Stimulated activated naive B cell treated with anti-CD40 and anti-IgM and Interleukin-4, amounts not matched to agents 10 μg/mL and 1 μg/mL and 100 μg/mL, for 72 hours (primary cell): ENCODE measurements around the gene EXD3.
A peak's percentile ranks its signal among the peaks of the same experiment; 100 is the strongest.
"Not testable (repeated sequence)": the region's sequence is repeated elsewhere in the genome, so short reads cannot be mapped to it uniquely, and the experiment has no call there.

Experiments used
- ATAC-seq, 2 donors: fragments of 150-1000 bp; cut with Tn5 transposase; replicated peaks; 2 replicates each; pipeline ENCODE4 v1.10.0; 2021; ENCODE audit warnings: moderate library complexity in 1 of 2
- DNase-seq: peaks from one replicate; pipeline ENCODE4 v3.0.0; 2021
- H3K27ac Mint-ChIP-seq: one replicate; pipeline ENCODE4 v1.8.0; 2022; ENCODE audit warnings: mild to moderate bottlenecking, mixed read lengths
- H3K27me3 Mint-ChIP-seq, 2 donors: one replicate each; pipeline ENCODE4 v1.8.0; 2022; ENCODE audit warnings: mixed read lengths in 2 of 2
- H3K36me3 Mint-ChIP-seq, 2 donors: one replicate each; pipeline ENCODE4 v1.8.0; 2022; ENCODE audit warnings: mixed read lengths in 2 of 2, mild to moderate bottlenecking in 1 of 2
- H3K4me1 Mint-ChIP-seq, 2 donors: one replicate each; pipeline ENCODE4 v1.8.0; 2022; ENCODE audit warnings: mixed read lengths in 2 of 2, mild to moderate bottlenecking in 1 of 2
- H3K4me3 Mint-ChIP-seq, 2 donors: one replicate each; pipeline ENCODE4 v1.8.0; 2022; ENCODE audit warnings: mild to moderate bottlenecking in 2 of 2, mixed read lengths in 2 of 2, moderate library complexity in 1 of 2
- H3K9me3 Mint-ChIP-seq, 2 donors: one replicate each; pipeline ENCODE4 v1.8.0; 2022; ENCODE audit warnings: mixed read lengths in 2 of 2, mild to moderate bottlenecking in 1 of 2

EXD3 gene

DNA sequence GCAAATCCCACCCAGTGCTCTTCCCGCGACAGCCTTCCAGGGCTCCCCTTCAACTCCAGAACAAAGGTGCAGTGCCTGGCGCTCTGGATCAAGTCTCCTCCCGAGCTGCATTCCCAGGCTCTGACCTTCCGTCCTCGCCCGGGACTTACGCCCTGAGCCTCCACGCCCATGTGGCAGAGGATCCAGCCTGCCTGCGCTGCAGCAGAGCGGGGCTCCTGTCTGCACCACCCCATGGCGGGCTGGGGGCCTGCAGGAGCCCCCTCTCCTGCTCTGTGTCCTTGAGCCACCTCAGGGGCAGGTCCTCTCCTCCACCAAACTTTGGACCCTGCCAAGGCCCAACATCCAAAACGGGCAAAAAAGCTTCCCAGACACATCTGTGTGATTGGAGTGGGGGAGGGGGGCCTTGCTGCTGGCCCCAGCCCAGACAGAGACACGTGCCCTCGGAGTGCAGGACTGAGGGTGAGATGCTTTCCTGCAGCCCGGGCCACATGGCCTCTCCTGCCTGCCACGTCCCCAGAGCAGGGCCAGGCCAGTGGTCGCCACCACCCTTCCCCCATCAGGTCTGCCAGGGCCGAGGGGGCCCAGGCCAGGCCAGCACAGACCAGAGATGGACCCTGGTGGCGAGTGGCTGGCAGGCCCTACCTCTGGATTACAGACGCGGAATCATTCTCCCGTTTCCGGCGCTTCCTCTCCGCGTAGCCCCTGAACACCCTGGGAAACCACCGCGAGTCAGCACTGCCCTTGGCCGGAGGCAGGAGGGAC is 31.8 kb upstream of the EXD3 start:
- H3K9me3 Mint-ChIP-seq, result no peaks in the 10 kb centered on the region
- H3K27ac Mint-ChIP-seq, result peak overlapping the region; percentile 81
- DNase-seq, result no peak
- H3K27me3 Mint-ChIP-seq, result no peaks in the 10 kb centered on the region
- H3K4me3 Mint-ChIP-seq, result peak overlapping the region; percentile 79 to 81
- peaks cover 17 to 31% of the 10 kb centered on the region in 2 donors for H3K36me3 Mint-ChIP-seq
- no peak for ATAC-seq
- peaks cover 26 to 63% of the 10 kb centered on the region in 2 donors for H3K4me1 Mint-ChIP-seq

DNA sequence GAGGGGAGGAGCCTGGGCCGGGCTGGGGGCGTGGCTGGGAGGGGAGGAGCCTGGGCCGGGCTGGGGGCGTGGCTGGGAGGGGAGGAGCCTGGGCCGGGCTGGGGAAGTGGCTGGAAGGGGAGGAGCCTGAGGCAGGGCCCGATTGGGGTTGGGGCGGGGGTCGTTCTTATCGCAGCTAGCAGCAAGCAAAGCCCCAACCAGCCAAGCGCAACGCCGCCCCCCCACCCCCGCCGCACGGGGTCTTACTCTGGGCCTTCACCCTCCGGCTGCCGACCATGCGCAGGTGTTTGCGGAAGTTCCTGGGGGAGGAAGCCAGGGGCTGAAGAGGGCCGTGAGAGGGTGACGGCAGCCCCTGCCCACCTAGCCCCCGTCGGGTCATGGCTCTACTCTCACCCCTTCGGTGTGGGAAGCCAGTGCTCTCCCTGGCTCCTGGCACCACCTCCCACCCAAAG is 31.2 kb upstream of the EXD3 start:
- no peaks in the 10 kb centered on the region for H3K9me3 Mint-ChIP-seq
- H3K4me1 Mint-ChIP-seq, result peaks cover 25 to 62% of the 10 kb centered on the region in 2 donors
- DNase-seq, result no peak

DNA sequence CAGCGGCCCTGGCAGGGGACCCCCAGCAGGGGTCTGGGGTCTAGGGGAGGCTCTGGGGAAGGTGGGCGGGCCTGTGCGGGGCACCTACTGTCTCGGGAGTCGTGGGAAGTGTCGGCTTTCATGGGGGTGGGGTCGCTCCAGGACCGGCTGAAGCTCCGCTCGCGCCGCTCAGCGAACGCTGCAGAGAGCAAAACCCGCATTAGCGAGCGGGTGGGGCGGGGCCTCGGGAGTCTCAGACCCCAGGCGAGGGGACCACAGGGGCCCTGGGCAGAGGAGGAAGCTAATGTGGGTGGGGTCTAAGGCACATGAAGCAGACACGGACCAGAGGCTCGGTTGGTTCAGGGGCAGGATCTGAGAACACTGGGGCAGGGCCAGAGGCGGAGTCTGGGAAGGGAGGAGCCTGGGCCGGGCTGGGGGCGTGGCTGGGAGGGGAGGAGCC is 30.7 kb upstream of the EXD3 start:
- peak overlapping the region; percentile 50 to 75 for H3K4me3 Mint-ChIP-seq

More for the DNA sequence above, 31.2 kb upstream of the EXD3 start:
- peak; percentile 29 to 49 for ATAC-seq
- H3K4me3 Mint-ChIP-seq, result peak overlapping the region; percentile 79 to 81
- H3K36me3 Mint-ChIP-seq, result peaks cover 22 to 36% of the 10 kb centered on the region in 2 donors
- no peaks in the 10 kb centered on the region for H3K27me3 Mint-ChIP-seq
- H3K27ac Mint-ChIP-seq, result peak overlapping the region; percentile 79

DNA sequence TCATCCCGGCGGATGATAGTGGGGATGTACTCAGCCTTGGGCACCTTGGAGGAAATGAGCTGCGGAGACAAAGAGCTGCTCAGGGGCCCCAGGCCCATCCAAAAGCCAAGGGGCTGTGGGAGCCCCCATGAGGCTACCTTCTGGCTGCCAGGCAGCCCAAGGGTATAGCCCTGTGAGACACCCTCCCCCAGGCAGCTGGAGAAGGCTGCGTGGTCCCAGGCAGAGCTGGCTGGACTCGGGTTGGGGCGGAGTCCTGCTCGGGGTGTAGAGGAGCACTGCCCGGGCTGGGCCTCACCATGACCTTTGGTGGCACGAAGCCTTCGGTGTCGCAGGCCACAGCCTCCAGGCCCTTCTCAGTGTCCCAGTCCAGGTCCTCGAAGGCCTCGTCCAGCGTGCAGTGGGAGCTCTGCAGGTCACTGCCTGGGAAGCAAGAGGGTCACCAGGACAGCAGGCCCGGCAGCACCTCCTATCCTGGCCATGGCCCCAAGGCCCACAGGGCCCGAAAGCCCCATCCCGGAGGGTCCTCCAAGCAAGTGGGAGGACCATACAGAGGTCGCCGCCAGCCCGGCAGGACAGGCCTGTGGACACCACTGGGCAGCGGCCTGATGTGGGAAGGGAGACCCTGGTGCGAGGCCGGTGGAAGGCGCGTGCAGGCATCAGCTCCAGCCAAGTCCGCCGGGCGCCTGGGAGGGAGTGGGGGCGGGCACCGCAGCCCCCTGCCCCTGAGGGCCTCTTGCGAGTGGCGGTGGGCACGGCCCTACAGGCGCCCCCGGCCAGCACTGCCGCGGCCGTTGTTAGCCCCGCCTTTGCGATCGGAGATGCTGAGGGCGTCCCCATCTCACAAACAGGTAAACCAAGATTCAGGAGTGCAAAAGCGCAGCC is 30.0 kb upstream of the EXD3 start:
- Mint-ChIP-seq H3K27ac (no peak overlapping the region), H3K27me3 (no peaks in the 10 kb centered on the region), H3K4me1 (peaks cover 25 to 62% of the 10 kb centered on the region in 2 donors), H3K9me3 (no peaks in the 10 kb centered on the region), H3K36me3 (peaks cover 25 to 45% of the 10 kb centered on the region in 2 donors), H3K4me3 (peak overlapping the region in 1 of 2 donors; percentile 75)
- ATAC-seq (no peak), DNase-seq (no peak)

More for the DNA sequence above, 30.7 kb upstream of the EXD3 start:
- Mint-ChIP-seq H3K36me3 (peaks cover 25 to 41% of the 10 kb centered on the region in 2 donors), H3K27ac (no peak overlapping the region), H3K4me1 (peaks cover 25 to 62% of the 10 kb centered on the region in 2 donors), H3K9me3 (no peaks in the 10 kb centered on the region), H3K27me3 (no peaks in the 10 kb centered on the region)
- ATAC-seq (peak; percentile 74 to 81), DNase-seq (peak; percentile 51)

DNA sequence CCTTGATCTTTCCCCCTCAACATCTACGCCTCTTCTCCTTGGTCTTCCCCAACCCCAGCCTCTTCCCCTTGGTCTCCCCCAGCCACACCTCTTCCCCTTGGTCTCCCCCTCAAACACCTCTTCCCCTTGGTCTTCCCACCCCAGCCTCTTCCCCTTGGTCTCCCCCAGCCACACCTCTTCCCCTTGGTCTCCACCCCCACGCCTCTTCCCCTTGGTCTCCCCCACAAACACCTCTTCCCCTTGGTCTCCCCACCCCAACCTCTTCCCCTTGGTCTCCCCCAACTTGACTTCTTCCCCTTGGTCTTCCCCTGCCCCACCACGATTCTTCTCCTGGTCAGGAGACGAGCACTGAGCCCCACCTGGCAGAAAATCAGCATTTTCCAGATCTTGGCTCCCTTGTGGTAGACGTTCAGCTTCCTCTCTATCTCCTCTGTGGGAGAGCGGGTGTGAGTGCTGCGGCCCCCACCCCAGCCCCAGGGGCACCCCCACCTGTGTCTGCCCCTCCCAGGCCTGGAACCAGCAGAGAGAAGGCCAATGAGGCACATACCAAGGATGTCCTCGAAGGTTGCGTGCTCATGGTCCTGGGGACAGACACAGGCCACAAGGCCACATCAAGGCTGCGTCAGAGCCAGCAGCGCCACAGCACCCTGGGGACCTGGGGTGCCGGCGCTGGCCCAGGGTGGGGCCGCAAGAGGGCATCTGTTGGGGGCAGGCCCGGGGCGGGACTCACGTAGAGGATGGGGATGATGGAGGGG is 29.2 kb upstream of the EXD3 start:
- DNase-seq, result no peak
- ATAC-seq, result no peak
- Mint-ChIP-seq H3K9me3 (no peaks in the 10 kb centered on the region), H3K36me3 (peaks cover 25 to 43% of the 10 kb centered on the region in 2 donors), H3K27me3 (no peaks in the 10 kb centered on the region), H3K4me3 (peak overlapping the region in 1 of 2 donors; percentile 25), H3K4me1 (peaks cover 28 to 62% of the 10 kb centered on the region in 2 donors), H3K27ac (peak overlapping the region; percentile 25)

DNA sequence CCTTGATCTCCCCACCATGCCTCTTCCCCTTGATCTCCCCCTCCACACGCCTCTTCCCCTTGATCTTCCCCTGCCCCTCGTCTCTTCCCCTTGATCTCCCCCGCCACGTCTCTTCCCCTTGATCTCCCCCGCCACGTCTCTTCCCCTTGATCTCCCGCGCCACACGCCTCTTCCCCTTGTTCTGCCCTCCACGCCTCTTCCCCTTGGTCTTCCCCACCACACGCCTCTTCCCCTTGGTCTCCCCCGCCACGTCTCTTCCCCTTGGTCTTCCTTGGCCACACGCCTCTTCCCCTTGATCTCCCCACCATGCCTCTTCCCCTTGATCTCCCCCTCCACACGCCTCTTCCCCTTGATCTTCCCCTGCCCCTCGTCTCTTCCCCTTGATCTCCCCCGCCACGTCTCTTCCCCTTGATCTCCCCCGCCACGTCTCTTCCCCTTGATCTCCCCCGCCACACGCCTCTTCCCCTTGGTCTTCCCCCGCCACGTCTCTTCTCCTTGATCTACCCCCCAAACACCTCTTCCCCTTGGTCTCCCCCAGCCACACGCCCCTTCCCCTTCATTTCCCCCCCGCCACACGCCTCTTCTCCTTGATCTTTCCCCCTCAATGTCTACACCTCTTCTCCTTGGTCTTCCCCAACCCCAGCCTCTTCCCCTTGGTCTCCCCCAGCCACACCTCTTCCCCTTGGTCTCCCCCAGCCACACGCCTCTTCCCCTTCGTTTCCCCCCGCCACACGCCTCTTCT is 28.5 kb upstream of the EXD3 start:
- DNase-seq, H3K9me3 Mint-ChIP-seq, ATAC-seq, H3K27me3 Mint-ChIP-seq, H3K4me3 Mint-ChIP-seq: not testable (repeated sequence)
- peaks cover 28 to 60% of the 10 kb centered on the region in 2 donors for H3K4me1 Mint-ChIP-seq
- peak overlapping the region; percentile 25 for H3K27ac Mint-ChIP-seq
- H3K36me3 Mint-ChIP-seq, result peaks cover 25 to 41% of the 10 kb centered on the region in 2 donors

DNA sequence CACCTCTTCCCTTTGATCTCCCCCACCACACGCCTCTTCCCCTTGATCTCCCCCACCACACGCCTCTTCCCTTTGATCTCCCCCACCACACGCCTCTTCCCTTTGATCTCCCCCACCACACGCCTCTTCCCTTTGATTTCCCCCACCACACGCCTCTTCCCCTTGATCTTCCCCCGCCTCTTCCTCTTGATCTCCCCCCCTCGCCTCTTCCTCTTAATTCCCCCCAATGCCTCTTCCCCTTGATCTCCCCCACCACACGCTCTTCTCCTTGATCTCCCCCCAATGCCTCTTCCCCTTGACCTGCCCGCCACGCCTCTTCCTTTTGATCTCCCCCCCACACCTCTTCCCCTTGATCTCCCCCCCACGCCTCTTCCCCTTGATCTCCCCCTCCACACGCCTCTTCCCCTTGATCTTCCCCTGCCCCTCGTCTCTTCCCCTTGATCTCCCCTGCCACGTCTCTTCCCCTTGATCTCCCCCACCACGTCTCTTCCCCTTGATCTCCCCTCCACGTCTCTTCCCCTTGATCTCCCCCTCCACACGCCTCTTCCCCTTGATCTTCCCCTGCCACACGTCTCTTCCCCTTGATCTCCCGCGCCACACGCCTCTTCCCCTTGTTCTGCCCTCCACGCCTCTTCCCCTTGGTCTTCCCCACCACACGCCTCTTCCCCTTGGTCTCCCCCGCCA is 27.7 kb upstream of the EXD3 start:
- not testable (repeated sequence) for H3K27me3 Mint-ChIP-seq, H3K27ac Mint-ChIP-seq, H3K9me3 Mint-ChIP-seq, H3K4me3 Mint-ChIP-seq, DNase-seq, ATAC-seq
- Mint-ChIP-seq H3K4me1 (peaks cover 26 to 56% of the 10 kb centered on the region in 2 donors), H3K36me3 (peaks cover 22 to 34% of the 10 kb centered on the region in 2 donors)

DNA sequence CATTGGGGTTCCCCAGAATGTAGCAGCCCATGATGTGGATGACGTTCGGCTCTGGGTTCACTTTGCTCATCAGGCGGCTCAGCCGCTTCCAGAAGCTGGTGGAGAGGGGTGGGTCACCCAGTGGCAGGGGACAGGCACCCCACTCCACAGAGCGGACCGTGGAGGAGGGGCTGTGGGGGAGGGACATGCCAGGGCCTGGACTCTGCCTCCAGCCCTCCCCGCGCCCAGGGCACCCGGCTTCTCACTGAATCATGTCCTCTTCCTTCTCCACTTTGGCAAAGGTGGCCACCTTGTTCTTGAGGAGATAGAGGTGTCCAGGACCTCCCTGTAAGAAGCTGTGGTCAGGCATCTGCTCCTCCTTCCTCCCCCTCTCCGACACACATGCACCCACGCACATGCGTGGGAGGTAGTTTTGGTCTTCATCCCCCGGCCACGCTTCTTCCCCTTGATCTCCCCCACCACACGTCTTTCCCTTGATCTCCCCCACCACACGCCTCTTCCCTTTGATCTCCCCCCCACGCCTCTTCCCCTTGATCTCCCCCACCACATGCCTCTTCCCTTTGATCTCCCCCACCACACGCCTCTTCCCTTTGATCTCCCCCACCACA is 27.1 kb upstream of the EXD3 start:
- peaks cover 22 to 33% of the 10 kb centered on the region in 2 donors for H3K36me3 Mint-ChIP-seq
- ATAC-seq (no peak), DNase-seq (no peak)
- peaks cover 29 to 56% of the 10 kb centered on the region in 2 donors for H3K4me1 Mint-ChIP-seq
- H3K4me3 Mint-ChIP-seq, result no peak overlapping the region
- no peaks in the 10 kb centered on the region for H3K9me3 Mint-ChIP-seq
- no peak overlapping the region for H3K27ac Mint-ChIP-seq
- no peaks in the 10 kb centered on the region for H3K27me3 Mint-ChIP-seq

DNA sequence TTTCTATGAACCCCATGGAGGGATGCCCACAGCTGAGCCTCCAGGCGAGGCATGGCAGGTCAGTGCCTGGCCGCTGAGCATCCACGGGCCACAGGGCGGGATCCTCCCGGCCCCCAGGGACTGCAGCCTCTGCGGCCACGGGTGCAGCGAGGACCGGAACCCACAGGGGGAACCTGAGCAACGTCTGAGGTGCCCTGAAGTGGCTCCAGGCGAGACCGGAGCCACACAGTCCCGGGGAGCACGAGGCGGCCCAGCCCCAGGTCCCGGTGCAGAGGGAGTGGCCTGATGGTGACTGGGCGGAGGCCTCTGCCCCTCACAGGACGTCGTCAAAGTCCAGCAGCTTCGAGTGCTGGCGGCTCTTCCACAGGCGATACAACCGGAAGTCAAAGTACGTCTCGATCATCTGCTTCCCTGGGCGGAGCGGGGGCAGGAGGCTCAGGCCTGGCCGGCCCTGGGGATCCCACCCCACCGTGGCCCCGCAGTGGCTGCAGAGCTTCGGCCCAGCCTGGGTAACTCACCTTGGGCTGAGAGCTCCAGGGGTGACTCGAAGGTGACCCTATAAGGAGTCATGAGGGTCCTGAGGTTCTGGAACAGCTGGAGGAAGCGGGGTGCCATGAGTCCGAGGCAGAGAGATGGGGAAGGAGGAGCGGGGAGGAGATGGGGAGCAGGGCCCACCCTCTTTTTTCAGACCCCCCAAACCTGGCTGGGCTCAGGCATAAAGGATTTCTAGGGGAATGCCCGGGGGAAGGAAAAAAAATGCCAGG is 26.3 kb upstream of the EXD3 start:
- H3K9me3 Mint-ChIP-seq, result no peaks in the 10 kb centered on the region
- no peak for ATAC-seq
- no peak for DNase-seq
- H3K4me1 Mint-ChIP-seq, result peaks cover 22 to 53% of the 10 kb centered on the region in 2 donors
- H3K36me3 Mint-ChIP-seq, result peaks cover 22 to 27% of the 10 kb centered on the region in 2 donors
- no peak overlapping the region for H3K4me3 Mint-ChIP-seq
- H3K27ac Mint-ChIP-seq, result no peak overlapping the region
- H3K27me3 Mint-ChIP-seq, result peaks cover 0 to 1% of the 10 kb centered on the region in 2 donors

DNA sequence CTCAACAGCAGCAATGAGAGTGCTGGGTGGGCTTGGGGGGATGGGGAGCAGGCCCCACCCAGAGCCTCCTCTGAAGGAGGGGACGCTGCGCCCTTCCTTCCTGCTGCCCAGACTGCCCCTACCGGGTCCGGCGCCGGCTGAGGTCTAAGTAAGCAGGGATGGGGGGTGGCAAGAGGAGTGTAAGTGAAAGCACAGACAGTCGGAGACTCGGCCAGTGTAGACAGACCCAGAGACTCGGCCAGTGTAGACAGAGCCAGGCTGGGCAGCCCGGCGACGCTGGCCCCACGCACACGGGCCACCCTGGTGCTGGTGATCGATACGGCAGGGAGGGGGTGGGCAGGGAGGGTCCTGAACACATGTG is 25.6 kb upstream of the EXD3 start:
- Mint-ChIP-seq H3K36me3 (peaks cover 20 to 24% of the 10 kb centered on the region in 2 donors), H3K9me3 (no peaks in the 10 kb centered on the region), H3K4me1 (peaks cover 20 to 49% of the 10 kb centered on the region in 2 donors), H3K27ac (no peak overlapping the region), H3K27me3 (peaks cover 0 to 8% of the 10 kb centered on the region in 2 donors), H3K4me3 (no peak overlapping the region)
- ATAC-seq (no peak), DNase-seq (no peak)

DNA sequence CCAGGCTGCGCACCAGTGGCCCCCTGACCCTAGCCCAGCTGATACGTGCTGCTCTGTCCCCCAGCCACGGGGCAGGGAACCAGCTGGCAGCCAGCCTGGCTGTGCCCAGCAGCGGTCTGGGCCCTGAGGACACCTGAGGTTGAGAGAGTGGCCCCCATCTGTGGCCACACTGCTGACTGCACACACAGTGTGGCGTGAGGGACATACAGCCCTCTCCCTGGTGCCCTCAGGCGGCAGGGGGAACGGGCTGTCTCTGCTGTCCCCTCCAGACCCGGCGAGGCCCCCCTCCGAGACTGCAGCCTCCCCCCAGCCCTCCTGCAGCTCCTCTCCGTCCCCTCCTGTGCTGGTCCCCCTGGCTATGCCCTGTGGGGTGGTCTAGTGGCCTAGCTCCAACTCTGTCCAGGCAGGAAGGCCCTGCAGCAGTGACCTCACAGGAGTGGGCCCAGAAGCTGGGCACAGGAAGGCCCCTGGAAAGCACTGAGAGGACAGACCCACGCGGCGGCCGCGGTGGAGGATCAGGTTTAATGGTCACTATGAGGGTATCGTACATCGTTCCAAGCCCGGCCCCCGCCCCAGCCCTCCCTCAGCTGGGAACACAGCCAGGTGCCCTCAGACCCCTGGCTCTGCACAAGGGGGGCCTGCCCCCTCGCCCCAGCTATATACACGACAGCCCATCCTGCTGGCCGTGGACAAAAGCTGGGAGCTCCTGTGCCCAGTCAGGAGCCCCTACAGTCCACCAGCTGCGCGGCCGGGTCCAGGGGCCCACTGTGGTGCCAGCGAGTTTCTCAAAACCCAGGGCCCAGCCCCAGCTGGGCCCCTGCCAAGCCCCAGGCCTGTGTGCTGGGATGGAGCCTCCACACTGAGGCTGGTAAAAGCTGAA is 25.0 kb upstream of the EXD3 start:
- H3K4me1 Mint-ChIP-seq, result peaks cover 20 to 47% of the 10 kb centered on the region in 2 donors
- H3K9me3 Mint-ChIP-seq, result no peaks in the 10 kb centered on the region
- ATAC-seq, result no peak
- no peak overlapping the region for H3K4me3 Mint-ChIP-seq
- H3K27ac Mint-ChIP-seq, result no peak overlapping the region
- peaks cover 19 to 24% of the 10 kb centered on the region in 2 donors for H3K36me3 Mint-ChIP-seq
- H3K27me3 Mint-ChIP-seq, result peaks cover 0 to 12% of the 10 kb centered on the region in 2 donors
- no peak for DNase-seq
